ENCODE measurements around the gene PAM.
"Not testable (repeated sequence)": the region's sequence is repeated elsewhere in the genome, so short reads cannot be mapped to it uniquely, and the experiment has no call there.

The PAM gene

GRCh38 chr5:102754767-102755431 is at the start of gene PAM:
Gene PAM, plus strand, starts transcription at chr5:102755305. Its CDS starts 110,891 bp downstream, at chr5:102866196.
- peak; percentile 42 for DNase-seq

GRCh38 chr5:102711525-102712385 is 43.4 kb upstream of the PAM start:
- no peak for DNase-seq

- DNase-seq = no peak
Observed at GRCh38 chr5:102713278-102713677, 41.8 kb upstream of the PAM start.

GRCh38 chr5:102713682-102714231 is 41.3 kb upstream of the PAM start:
- DNase-seq = no peak

- DNase-seq = no peak
Observed at GRCh38 chr5:102715082-102715807, 39.9 kb upstream of the PAM start.

GRCh38 chr5:102716017-102716416 is 39.1 kb upstream of the PAM start:
- no peak for DNase-seq

- no peak for DNase-seq
Observed at GRCh38 chr5:102718819-102719218, 36.3 kb upstream of the PAM start.

- DNase-seq = no peak
Observed at GRCh38 chr5:102719886-102720285, 35.2 kb upstream of the PAM start.

GRCh38 chr5:102720969-102721368 is 34.1 kb upstream of the PAM start:
- DNase-seq = no peak

- DNase-seq = no peak
Observed at GRCh38 chr5:102722931-102723330, 32.2 kb upstream of the PAM start.

GRCh38 chr5:102731693-102732092 is 23.4 kb upstream of the PAM start:
- no peak for DNase-seq

- DNase-seq = no peak
Observed at GRCh38 chr5:102733534-102733933, 21.6 kb upstream of the PAM start.

- DNase-seq = no peak
Observed at GRCh38 chr5:102737161-102737560, 17.9 kb upstream of the PAM start.

GRCh38 chr5:102737805-102738469 is 17.2 kb upstream of the PAM start:
- no peak for DNase-seq

- no peak for DNase-seq
Observed at GRCh38 chr5:102740515-102740914, 14.6 kb upstream of the PAM start.

GRCh38 chr5:102742215-102742614 is 12.9 kb upstream of the PAM start:
- no peak for DNase-seq

GRCh38 chr5:102743900-102744299 is 11.2 kb upstream of the PAM start:
- no peak for DNase-seq

GRCh38 chr5:102747386-102748166 is 7.5 kb upstream of the PAM start:
- no peak for DNase-seq

- DNase-seq = no peak
Observed at GRCh38 chr5:102749416-102750030, 5.6 kb upstream of the PAM start.

- no peak for DNase-seq
Observed at GRCh38 chr5:102750151-102750834, 4.8 kb upstream of the PAM start.

GRCh38 chr5:102751903-102752376 is 3.2 kb upstream of the PAM start:
- DNase-seq = not testable (repeated sequence)

Measured in NCI-H1436 (cell line).